SU-DHL-6 (cell line): ENCODE results near the gene NOSIP.

Experiments used
- CTCF ChIP-seq: fragments of 200-600 bp; sonication (generic); IDR thresholded peaks from one replicate; pipeline ENCODE4 v1.5.1; 2017; ENCODE audit warnings: antibody characterized with exemption, mild to moderate bottlenecking, low read length, moderate library complexity; ENCODE audit not compliant: insufficient read depth, poor library complexity, severe bottlenecking
- EZH2phosphoT487 ChIP-seq: fragments of 200-600 bp; sonication (generic), shearing (Covaris generic); conservative IDR thresholded peaks from 2 replicates; pipeline ENCODE4 v1.6.1; 2018; ENCODE audit warnings: mild to moderate bottlenecking, antibody characterized with exemption, low read length, moderate library complexity, mixed read lengths

- no peak for TF ChIP-seq CTCF
- no peak for TF ChIP-seq EZH2phosphoT487
Measured at GRCh38 chr19:49530708-49531107, 49.6 kb downstream of the NOSIP start.
